H1 (cell line): ENCODE measurements around the gene AKR7A3. TPM values are rescaled to one million over a fixed set of nuclear protein-coding genes. Genes with fewer than 3 reads are reported as not detected.

Experiments
- CTBP2 ChIP-seq: IDR thresholded peaks from 2 replicates; pipeline ENCODE4 v1.7.0; 2011; ENCODE audit warnings: borderline replicate concordance, mild to moderate bottlenecking, moderate library complexity, mixed read lengths, low read length; ENCODE audit not compliant: insufficient read depth, insufficient read length
- KDM4A ChIP-seq: IDR thresholded peaks from one replicate; pipeline ENCODE4 v1.7.1; 2012; ENCODE audit warnings: low read depth, mild to moderate bottlenecking, moderate library complexity, low read length, inconsistent platforms; ENCODE audit not compliant: severe bottlenecking
- MAFK ChIP-seq: IDR thresholded peaks from 2 replicates; pipeline ENCODE4 v1.6.1; 2012; ENCODE audit warnings: low read depth, mild to moderate bottlenecking, improper control_type of control experiment, low read length
- NRF1 ChIP-seq: IDR thresholded peaks from 2 replicates; pipeline ENCODE4 v1.6.1; 2011; ENCODE audit warnings: mild to moderate bottlenecking, low read depth, low read length, improper control_type of control experiment
- TAF7 ChIP-seq: optimal IDR thresholded peaks from 2 replicates; pipeline ENCODE3; 2011; ENCODE audit warnings: low read depth, mild to moderate bottlenecking, inconsistent platforms, low read length, moderate library complexity, borderline replicate concordance
- polyA plus RNA-seq, 7 experiments: library from polyadenylated mRNA; depleted of rRNA in 3 of 7; stranded (reverse) in 5 of 7; unstranded in 2 of 7; fragments of >200 nt in 5 of 7; fragments of 200-250 nt in 2 of 7; gene quantifications; 1 replicate in 5 of 7; 2 replicates in 1 of 7; 4 replicates in 1 of 7; pipeline versions ENCODE4 v1.2.1 to v1.2.3, GENCODE V29; 2011 to 2013; ENCODE audit warnings: missing spikeins in 2 of 7, mixed read lengths in 2 of 7
- total RNA-seq: library from RNA; stranded (reverse); fragmentation: NEBNext Ultra II Directional; extraction: Animal tissue kit (Norgen Biotek cat#: 25700); gene quantifications from 2 replicates; pipeline ENCODE4 v1.2.1, GENCODE V29; 2021
- TF ChIP-seq, protein P1 (sequence below): IDR thresholded peaks from 2 replicates; pipeline ENCODE4 v1.6.1; 2012; ENCODE audit warnings: inconsistent platforms

AKR7A3 gene
- total and polyA plus RNA-seq, 2 of the 8 experiments (the other 6 are each of a cell fraction or from before 2014, with no cell fraction given): 0.62 to 0.65 TPM

DNA sequence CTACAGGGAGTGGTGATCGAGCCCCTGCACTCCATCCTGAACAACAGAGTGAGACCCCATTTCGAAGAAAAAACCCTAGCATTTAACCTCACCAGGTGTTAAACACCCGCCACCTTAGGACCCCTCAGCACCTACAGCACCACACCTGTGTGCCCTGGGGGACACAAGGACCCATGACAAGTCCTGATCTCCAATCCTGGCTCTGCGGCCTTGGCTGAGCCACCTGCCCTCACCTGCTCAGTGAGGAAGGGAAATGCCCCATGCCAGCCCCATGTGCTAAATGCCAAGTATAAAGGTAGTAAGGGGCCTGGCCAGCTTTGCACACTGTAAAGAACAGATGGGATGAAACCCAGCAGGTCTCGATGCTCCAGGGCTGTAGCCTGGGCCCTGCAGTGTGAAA is 25.8 kb downstream of the AKR7A3 start (continued):
- no peak for TF ChIP-seq KDM4A
- no peak for TF ChIP-seq CTBP2
- TF ChIP-seq, protein P1, sequence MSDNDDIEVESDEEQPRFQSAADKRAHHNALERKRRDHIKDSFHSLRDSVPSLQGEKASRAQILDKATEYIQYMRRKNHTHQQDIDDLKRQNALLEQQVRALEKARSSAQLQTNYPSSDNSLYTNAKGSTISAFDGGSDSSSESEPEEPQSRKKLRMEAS: no peak
- TF ChIP-seq NRF1: no peak
- no peak for TF ChIP-seq TAF7
- TF ChIP-seq MAFK: no peak
- TF ChIP-seq, all 59 proteins: peak for 0
